KMS-11 (cell line): ENCODE data around the gene COL1A1.

Experiments
- H2AFZ ChIP-seq: fragments of 200-600 bp; sonication (generic); 2 replicates; pipeline ENCODE4 v1.6.1; 2016; ENCODE audit warnings: antibody characterized with exemption, mixed run types, low read depth
- H3K27ac ChIP-seq: fragments of 200-600 bp; sonication (generic); 2 replicates; pipeline ENCODE4 v1.6.1; 2016; ENCODE audit warnings: mild to moderate bottlenecking, mixed run types
- H3K27me3 ChIP-seq: fragments of 200-600 bp; sonication (generic); 2 replicates; pipeline ENCODE4 v1.6.1; 2017; ENCODE audit warnings: mild to moderate bottlenecking, low read depth, mixed run types, moderate library complexity; ENCODE audit not compliant: insufficient read depth
- H3K36me3 ChIP-seq: fragments of 200-600 bp; sonication (generic); 2 replicates; pipeline ENCODE4 v1.6.1; 2017; ENCODE audit warnings: mild to moderate bottlenecking, mixed run types; ENCODE audit not compliant: insufficient read depth
- H3K4me1 ChIP-seq: fragments of 200-600 bp; sonication (generic); 2 replicates; pipeline ENCODE4 v1.6.1; 2016; ENCODE audit warnings: mild to moderate bottlenecking, low read depth, mixed run types; ENCODE audit not compliant: poor library complexity, severe bottlenecking
- H3K4me2 ChIP-seq: fragments of 200-600 bp; sonication (generic); 2 replicates; pipeline ENCODE4 v1.7.0; 2016; ENCODE audit warnings: mild to moderate bottlenecking, mixed run types
- H3K4me3 ChIP-seq: fragments of 200-600 bp; sonication (generic); IDR thresholded peaks from 2 replicates; pipeline ENCODE4 v1.6.1; 2017; ENCODE audit warnings: low read depth, low read length, mixed read lengths; ENCODE audit not compliant: insufficient read depth
- H3K79me2 ChIP-seq: fragments of 200-600 bp; sonication (generic); 2 replicates; pipeline ENCODE4 v1.6.1; 2016; ENCODE audit warnings: low read depth, mixed run types; ENCODE audit not compliant: insufficient read depth
- H3K9ac ChIP-seq: fragments of 200-600 bp; sonication (generic); 2 replicates; pipeline ENCODE4 v1.6.1; 2016; ENCODE audit warnings: mild to moderate bottlenecking, mixed run types
- H4K20me1 ChIP-seq: fragments of 200-600 bp; sonication (generic); 2 replicates; pipeline ENCODE4 v1.6.1; 2016; ENCODE audit warnings: mild to moderate bottlenecking, mixed run types; ENCODE audit not compliant: insufficient read depth
- CTCF ChIP-seq: fragments of 200-600 bp; sonication (generic); conservative IDR thresholded peaks from 2 replicates; pipeline ENCODE4 v1.6.1; 2017; ENCODE audit warnings: low read depth, mild to moderate bottlenecking, antibody characterized with exemption, low read length, moderate library complexity, mixed read lengths

COL1A1 gene

DNA sequence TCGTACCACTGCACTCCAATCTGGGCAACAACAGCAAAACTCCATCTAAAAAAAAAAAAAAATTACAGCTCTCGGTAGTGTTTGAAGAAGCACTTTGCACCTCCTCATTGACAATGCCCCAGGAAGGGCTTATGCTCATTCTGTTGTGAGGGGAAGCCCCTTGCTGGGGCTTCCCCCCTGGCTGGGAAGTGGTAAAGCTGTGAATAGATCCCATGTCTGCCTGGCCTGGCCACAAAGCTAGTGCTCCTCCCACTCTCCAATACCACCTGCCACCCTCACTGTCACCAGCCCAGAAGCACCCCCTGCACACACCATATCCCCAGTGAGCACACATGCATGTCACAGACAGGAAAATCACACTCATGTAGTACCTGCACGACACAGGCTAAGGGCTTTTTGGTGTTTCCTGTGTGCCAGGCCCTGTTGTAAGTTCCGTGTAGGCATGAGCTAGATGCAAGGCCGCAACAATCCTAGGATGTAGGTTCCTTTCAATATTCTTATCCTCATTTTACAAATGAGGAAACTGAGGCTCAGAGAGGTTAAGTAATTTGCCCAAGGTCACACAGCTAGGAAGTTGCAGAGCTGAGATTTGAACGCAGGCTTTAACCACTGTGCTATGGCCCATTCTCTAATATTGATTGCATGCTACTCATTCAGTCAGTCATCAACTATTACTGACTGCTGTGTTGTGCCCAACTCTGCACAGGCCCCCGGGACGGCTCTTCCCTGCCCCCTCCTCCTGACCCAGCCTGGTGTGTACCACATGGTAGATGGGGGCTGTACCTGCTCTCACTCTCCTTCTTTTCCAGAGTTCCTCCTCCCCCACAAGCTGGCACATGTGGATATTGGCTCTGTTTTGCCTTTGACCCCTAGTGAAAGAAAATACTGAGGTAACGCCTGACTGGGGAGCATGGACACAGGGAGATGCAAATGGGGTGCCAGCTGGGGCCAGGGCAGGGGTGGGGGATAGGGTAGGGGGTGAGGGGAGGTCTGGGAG, 11.9 kb upstream of the COL1A1 start:
- H3K36me3 ChIP-seq = no peaks in the 10 kb centered on the region
- H3K4me3 ChIP-seq = no peak overlapping the region
- H3K4me2 ChIP-seq = no peak overlapping the region
- TF ChIP-seq CTCF = no peak
- peaks cover 19% of the 10 kb centered on the region for H3K27me3 ChIP-seq
- H3K79me2 ChIP-seq = no peaks in the 10 kb centered on the region
- no peak overlapping the region for H2AFZ ChIP-seq
- peaks cover 15% of the 10 kb centered on the region for H3K4me1 ChIP-seq
- no peak overlapping the region for H3K27ac ChIP-seq
- no peaks in the 10 kb centered on the region for H4K20me1 ChIP-seq
- H3K9ac ChIP-seq = no peak overlapping the region

DNA sequence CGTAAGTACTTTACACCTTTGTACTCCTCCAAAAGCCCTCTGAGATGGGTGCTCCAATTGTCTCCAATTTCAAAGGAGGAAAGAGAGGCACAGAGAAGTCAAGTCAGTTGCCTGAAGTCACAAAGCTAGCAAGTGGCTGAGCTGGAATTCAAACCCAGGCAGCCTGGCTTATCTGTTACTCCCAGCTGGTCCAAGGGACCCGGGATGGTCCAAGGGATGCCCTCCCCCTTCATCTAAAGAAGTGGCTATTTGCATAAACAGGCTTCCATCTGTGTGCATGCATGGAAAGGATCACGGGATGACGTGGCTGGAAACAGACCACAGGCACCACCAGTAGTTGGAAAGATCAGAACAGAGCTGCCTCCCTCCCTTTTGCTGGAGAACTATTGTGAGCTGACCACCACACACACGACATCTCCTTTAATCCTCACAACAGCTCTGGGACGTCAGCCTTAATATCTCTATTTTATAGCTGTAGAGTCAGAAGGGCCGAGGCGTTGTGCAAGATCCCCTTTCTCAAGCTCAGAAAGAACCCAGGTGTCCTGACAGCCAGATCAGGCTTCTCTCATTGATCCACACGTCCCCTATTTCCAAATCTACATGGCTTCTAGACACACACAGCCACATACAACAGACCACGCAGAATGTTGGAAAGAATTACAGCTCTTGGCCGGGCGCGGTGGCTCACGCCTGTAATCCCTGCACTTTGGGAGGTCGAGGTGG, 10.9 kb upstream of the COL1A1 start:
- no peaks in the 10 kb centered on the region for H3K36me3 ChIP-seq
- H2AFZ ChIP-seq = no peak overlapping the region
- H3K4me1 ChIP-seq = peaks cover 15% of the 10 kb centered on the region
- H3K4me2 ChIP-seq = no peak overlapping the region
- no peak overlapping the region for H3K27ac ChIP-seq
- H3K9ac ChIP-seq = no peak overlapping the region
- no peak overlapping the region for H3K4me3 ChIP-seq
- TF ChIP-seq CTCF = no peak
- H3K79me2 ChIP-seq = no peaks in the 10 kb centered on the region
- peaks cover 30% of the 10 kb centered on the region for H3K27me3 ChIP-seq
- H4K20me1 ChIP-seq = no peaks in the 10 kb centered on the region

DNA sequence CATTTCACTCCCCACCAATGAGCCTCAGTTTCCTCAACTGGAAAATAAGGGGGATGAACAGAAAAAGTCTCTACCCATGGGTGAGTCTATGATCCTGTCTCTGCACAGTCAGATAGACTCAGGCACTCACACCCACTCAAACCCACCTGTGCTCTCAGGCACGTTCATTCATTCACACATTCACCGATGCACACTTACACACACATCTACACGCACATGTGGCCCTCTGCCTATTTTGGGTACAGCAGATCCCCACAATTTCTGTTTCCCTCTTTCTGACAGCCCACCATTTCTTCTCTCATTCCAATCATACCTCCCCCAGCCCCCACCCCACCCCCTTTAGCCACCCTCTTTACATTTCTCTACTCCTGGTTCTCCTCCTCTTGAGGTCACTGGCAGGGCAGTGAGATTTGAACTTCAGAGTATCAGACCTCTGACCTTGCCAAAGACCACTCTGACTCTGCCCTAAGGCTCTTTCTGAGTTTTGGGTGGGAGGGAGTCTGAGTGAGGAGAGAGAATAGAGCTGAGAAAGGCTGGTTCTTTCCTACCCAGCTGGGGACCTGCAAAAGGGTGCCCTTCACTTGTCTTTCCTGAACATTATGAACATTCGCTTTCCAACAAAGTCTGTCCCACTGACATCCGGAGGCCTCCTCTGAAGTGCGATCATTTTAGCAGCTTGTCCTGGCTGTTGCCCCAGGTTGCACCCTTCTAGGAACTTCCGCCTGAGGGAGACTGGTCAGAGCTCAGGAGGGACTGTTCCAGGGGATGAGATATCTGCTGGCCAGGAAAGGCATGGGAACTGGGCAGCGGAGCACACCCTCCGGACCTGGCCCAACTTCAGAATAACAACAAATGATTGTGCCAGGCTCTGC, 10.1 kb upstream of the COL1A1 start:
- Histone ChIP-seq H3K27ac (no peak overlapping the region), H3K4me3 (no peak overlapping the region), H2AFZ (no peak overlapping the region), H3K9ac (no peak overlapping the region), H3K36me3 (no peaks in the 10 kb centered on the region), H3K4me2 (no peak overlapping the region), H3K4me1 (peaks cover 15% of the 10 kb centered on the region), H4K20me1 (no peaks in the 10 kb centered on the region), H3K79me2 (no peaks in the 10 kb centered on the region), H3K27me3 (peaks cover 38% of the 10 kb centered on the region)
- TF ChIP-seq CTCF = no peak
